ENCODE data around the gene DNAH14. TPM values are rescaled to one million over a fixed set of nuclear protein-coding genes. Genes with fewer than 3 reads are reported as not detected.

DNAH14 gene
- total and polyA plus RNA-seq, 2 of the 8 experiments (the other 6 are each of a cell fraction or from before 2014, with no cell fraction given), result 8.4 to 40.7 TPM

DNA sequence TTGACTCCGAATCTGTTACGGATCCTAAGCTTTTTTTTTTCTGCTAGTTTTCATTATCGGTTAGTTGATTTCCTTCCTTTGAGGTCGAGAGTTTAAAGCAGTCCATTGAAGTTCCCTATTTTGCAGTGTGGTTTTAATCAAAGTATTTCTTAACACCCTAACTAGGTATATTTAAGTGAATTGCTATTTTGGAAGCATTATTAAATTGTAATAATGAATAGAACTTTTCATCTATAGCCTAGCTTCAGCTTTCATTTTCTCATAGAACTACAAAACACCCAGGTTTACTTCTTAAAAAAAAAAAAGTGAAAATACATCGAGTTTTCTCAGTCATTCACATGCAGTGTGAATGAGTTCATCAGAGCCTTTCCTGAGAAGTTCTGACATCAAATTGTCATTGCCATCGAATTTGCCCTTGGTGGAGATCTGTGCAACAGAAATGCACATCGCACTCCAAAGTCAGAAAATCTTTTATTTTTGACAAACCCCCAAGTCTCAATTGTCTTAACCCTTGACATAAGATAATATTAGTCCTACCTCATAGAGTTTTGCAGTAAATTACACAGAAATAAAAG, 499.5 kb downstream of the DNAH14 start (continued):
- TF ChIP-seq, protein P1, sequence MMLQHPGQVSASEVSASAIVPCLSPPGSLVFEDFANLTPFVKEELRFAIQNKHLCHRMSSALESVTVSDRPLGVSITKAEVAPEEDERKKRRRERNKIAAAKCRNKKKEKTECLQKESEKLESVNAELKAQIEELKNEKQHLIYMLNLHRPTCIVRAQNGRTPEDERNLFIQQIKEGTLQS (IDR thresholded peaks at IDR 0.05; ENCODE audit: insufficient read depth, low read depth, low read length), result no peak
- TF ChIP-seq, protein P2, sequence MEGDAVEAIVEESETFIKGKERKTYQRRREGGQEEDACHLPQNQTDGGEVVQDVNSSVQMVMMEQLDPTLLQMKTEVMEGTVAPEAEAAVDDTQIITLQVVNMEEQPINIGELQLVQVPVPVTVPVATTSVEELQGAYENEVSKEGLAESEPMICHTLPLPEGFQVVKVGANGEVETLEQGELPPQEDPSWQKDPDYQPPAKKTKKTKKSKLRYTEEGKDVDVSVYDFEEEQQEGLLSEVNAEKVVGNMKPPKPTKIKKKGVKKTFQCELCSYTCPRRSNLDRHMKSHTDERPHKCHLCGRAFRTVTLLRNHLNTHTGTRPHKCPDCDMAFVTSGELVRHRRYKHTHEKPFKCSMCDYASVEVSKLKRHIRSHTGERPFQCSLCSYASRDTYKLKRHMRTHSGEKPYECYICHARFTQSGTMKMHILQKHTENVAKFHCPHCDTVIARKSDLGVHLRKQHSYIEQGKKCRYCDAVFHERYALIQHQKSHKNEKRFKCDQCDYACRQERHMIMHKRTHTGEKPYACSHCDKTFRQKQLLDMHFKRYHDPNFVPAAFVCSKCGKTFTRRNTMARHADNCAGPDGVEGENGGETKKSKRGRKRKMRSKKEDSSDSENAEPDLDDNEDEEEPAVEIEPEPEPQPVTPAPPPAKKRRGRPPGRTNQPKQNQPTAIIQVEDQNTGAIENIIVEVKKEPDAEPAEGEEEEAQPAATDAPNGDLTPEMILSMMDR (IDR thresholded peaks at IDR 0.05; ENCODE audit: control extremely low read depth in 1 of 3, insufficient read depth in 1 of 3, low read depth in 1 of 3, low read length in 3 of 3), result no peak

Data from H1 (cell line).